Neural cell (in vitro differentiated cells): ENCODE data around the gene OR4D9.

Experiments
- CTCF ChIP-seq: fragments of 450-650 bp; IDR thresholded peaks from 2 replicates; pipeline ENCODE4 v1.5.1; 2014; ENCODE audit warnings: antibody characterized with exemption, mild to moderate bottlenecking, moderate library complexity; ENCODE audit not compliant: poor library complexity, severe bottlenecking
- EP300 ChIP-seq: fragments of 450-650 bp; conservative IDR thresholded peaks from 2 replicates; pipeline ENCODE4 v1.6.1; 2014; ENCODE audit warnings: antibody characterized with exemption, mild to moderate bottlenecking, moderate library complexity; ENCODE audit not compliant: poor library complexity, severe bottlenecking
- EZH2 ChIP-seq: fragments of 200-600, 300-800 bp; shearing (Covaris generic), sonication (generic); IDR thresholded peaks from 2 replicates; pipeline ENCODE4 v1.6.1; 2014; ENCODE audit warnings: antibody characterized with exemption, low read length, borderline replicate concordance, mild to moderate bottlenecking; ENCODE audit not compliant: insufficient read depth, poor library complexity, severe bottlenecking
- POLR2AphosphoS5 ChIP-seq: IDR thresholded peaks from 2 replicates; pipeline ENCODE4 v1.6.1; 2012
- REST ChIP-seq: IDR thresholded peaks from 2 replicates; pipeline ENCODE4 v1.6.1; 2012; ENCODE audit warnings: borderline replicate concordance
- SMC3 ChIP-seq: fragments of 450-650 bp; conservative IDR thresholded peaks from 2 replicates; pipeline ENCODE4 v1.6.1; 2014; ENCODE audit warnings: antibody characterized with exemption, mild to moderate bottlenecking, moderate library complexity; ENCODE audit not compliant: poor library complexity

DNA sequence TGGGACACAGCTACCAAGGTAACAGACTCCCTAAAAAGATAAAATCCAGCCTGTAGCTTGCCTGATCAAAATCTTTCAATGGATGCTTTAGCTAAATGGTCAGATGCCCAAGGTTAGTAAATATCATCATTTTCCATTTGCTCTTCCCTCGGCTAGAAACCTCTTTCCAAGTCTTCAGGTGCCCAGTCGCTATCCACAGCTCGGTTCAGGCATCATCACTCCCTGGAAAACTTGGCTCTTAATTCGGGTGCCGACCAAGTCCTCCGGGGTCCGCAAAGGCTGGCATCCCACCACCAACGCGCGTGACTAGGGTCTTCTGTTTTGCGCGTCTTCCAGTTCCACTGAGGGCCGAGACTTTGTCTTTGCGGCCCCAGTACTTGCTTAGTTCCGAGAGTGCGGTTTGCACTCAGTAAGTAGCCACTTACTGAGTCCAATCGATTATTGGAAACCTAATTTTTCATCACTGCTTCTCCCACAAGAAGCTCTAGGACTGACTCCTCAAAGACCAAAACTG, 44.3 kb downstream of the OR4D9 start:
- TF ChIP-seq CTCF: no peak
- TF ChIP-seq EP300: no peak
- TF ChIP-seq EZH2: no peak
- no peak for TF ChIP-seq REST
- no peak for TF ChIP-seq SMC3
- no peak for TF ChIP-seq POLR2AphosphoS5
